HEK293 (cell line): ENCODE measurements around the gene CDS1.

ENCODE experiments used
- HOXA7 ChIP-seq: sonication (generic); formaldehyde crosslinking; IDR thresholded peaks from 2 replicates; pipeline ENCODE4 v1.8.1; 2022; ENCODE audit warnings: missing genetic modification reagents, borderline replicate concordance
- PBX3 ChIP-seq: sonication (generic); formaldehyde crosslinking; IDR thresholded peaks from 2 replicates; pipeline ENCODE4 v1.8.1; 2022; ENCODE audit warnings: mild to moderate bottlenecking, moderate library complexity, missing genetic modification reagents
- ZBTB1 ChIP-seq: fragments of 450-650 bp; formaldehyde crosslinking; IDR thresholded peaks from 2 replicates; pipeline ENCODE4 v1.5.1; 2016; ENCODE audit warnings: missing biosample characterization, missing genetic modification characterization
- ZEB2 ChIP-seq: fragments of 450-650 bp; formaldehyde crosslinking; IDR thresholded peaks from 2 replicates; pipeline ENCODE4 v1.5.1; 2016; ENCODE audit warnings: missing biosample characterization, missing genetic modification characterization
- ZNF114 ChIP-seq: fragments of 450-650 bp; formaldehyde crosslinking; IDR thresholded peaks from 2 replicates; pipeline ENCODE4 v1.5.0; 2017; ENCODE audit warnings: missing biosample characterization, missing genetic modification characterization
- ZNF121 ChIP-seq: fragments of 450-650 bp; formaldehyde crosslinking; IDR thresholded peaks from 2 replicates; pipeline ENCODE4 v1.5.1; 2016; ENCODE audit warnings: missing biosample characterization, missing genetic modification characterization
- ZNF274 ChIP-seq, 2 experiments: fragments of 200-500 bp in 1 of 2; fragments of 450-650 bp in 1 of 2; sonication (Bioruptor generic) in 1 of 2; formaldehyde crosslinking in 1 of 2; IDR thresholded peaks; 2 replicates each; pipeline versions ENCODE4 v1.5.1 to v1.6.1; 2014 to 2016; ENCODE audit warnings: borderline replicate concordance in 1 of 2, inconsistent platforms in 1 of 2, low read length in 1 of 2, missing biosample characterization in 1 of 2, missing genetic modification characterization in 1 of 2
- ZNF404 ChIP-seq: fragments of 450-650 bp; formaldehyde crosslinking; IDR thresholded peaks from 2 replicates; pipeline ENCODE4 v1.5.1; 2017; ENCODE audit warnings: missing biosample characterization, missing genetic modification characterization
- ZNF670 ChIP-seq: fragments of 450-650 bp; formaldehyde crosslinking; IDR thresholded peaks from 2 replicates; pipeline ENCODE4 v1.5.1; 2016; ENCODE audit warnings: missing biosample characterization, missing genetic modification characterization, low read depth
- ZNF768 ChIP-seq: fragments of 450-650 bp; formaldehyde crosslinking; IDR thresholded peaks from 2 replicates; pipeline ENCODE4 v1.5.1; 2018; ENCODE audit warnings: missing biosample characterization, mild to moderate bottlenecking, missing genetic modification characterization
- TF ChIP-seq, protein P1 (sequence below): fragments of 450-650 bp; formaldehyde crosslinking; IDR thresholded peaks from 2 replicates; pipeline ENCODE4 v1.5.1; 2016; ENCODE audit warnings: missing biosample characterization, missing genetic modification characterization
- TF ChIP-seq, protein P2 (sequence below): fragments of 450-650 bp; formaldehyde crosslinking; IDR thresholded peaks from 2 replicates; pipeline ENCODE4 v1.5.1; 2016; ENCODE audit warnings: missing biosample characterization, missing genetic modification characterization

- TF ChIP-seq, protein P1, sequence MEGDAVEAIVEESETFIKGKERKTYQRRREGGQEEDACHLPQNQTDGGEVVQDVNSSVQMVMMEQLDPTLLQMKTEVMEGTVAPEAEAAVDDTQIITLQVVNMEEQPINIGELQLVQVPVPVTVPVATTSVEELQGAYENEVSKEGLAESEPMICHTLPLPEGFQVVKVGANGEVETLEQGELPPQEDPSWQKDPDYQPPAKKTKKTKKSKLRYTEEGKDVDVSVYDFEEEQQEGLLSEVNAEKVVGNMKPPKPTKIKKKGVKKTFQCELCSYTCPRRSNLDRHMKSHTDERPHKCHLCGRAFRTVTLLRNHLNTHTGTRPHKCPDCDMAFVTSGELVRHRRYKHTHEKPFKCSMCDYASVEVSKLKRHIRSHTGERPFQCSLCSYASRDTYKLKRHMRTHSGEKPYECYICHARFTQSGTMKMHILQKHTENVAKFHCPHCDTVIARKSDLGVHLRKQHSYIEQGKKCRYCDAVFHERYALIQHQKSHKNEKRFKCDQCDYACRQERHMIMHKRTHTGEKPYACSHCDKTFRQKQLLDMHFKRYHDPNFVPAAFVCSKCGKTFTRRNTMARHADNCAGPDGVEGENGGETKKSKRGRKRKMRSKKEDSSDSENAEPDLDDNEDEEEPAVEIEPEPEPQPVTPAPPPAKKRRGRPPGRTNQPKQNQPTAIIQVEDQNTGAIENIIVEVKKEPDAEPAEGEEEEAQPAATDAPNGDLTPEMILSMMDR, result no peak
- TF ChIP-seq, protein P2, sequence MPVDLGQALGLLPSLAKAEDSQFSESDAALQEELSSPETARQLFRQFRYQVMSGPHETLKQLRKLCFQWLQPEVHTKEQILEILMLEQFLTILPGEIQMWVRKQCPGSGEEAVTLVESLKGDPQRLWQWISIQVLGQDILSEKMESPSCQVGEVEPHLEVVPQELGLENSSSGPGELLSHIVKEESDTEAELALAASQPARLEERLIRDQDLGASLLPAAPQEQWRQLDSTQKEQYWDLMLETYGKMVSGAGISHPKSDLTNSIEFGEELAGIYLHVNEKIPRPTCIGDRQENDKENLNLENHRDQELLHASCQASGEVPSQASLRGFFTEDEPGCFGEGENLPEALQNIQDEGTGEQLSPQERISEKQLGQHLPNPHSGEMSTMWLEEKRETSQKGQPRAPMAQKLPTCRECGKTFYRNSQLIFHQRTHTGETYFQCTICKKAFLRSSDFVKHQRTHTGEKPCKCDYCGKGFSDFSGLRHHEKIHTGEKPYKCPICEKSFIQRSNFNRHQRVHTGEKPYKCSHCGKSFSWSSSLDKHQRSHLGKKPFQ (tag by site-specific recombination), result no peak
- TF ChIP-seq ZNF121 (tag by site-specific recombination) (no peak), ZBTB1 (tag by site-specific recombination) (no peak), ZNF404 (tag by site-specific recombination) (no peak), ZNF274 (IDR thresholded peaks at IDR 0.05; ENCODE audit: low read length) (no peak), ZNF274 (tag by site-specific recombination; IDR thresholded peaks at IDR 0.05; ENCODE audit: borderline replicate concordance) (no peak), PBX3 (CRISPR knock-in tag) (no peak), ZNF768 (tag by site-specific recombination) (no peak), ZEB2 (no peak), ZNF114 (tag by site-specific recombination) (no peak), ZNF670 (no peak), HOXA7 (CRISPR knock-in tag) (no peak)
Observed at GRCh38 chr4:84611531-84611930, 28.6 kb downstream of the CDS1 start.
